Left lobe of liver (tissue), 2 donors: ENCODE results near the gene MEGF9. TPM values are rescaled to one million over a fixed set of nuclear protein-coding genes. Genes with fewer than 3 reads are reported as not detected.

Experiments used
- ATAC-seq: fragments of 200-7000 bp; cut with Tn5 transposase; one replicate; pipeline ENCODE4 v1.9.1; 2020; ENCODE audit warnings: mild to moderate bottlenecking, moderate library complexity
- DNase-seq: peaks from one replicate; pipeline ENCODE4 v3.0.0-alpha.2; 2020; ENCODE audit warnings: low spot score
- total RNA-seq: library from RNA; stranded (reverse); gene quantifications from one replicate; pipeline ENCODE4 v1.2.1, GENCODE V29; 2021
- donor health status: DM: no; HTN: no; CAD: no; lungs with moderate emphysema.
- donor health status: DM: no; HTN: yes; CAD: no.

Gene MEGF9
- total RNA-seq, 1 donor from 2014 or later: 26.4 TPM

- DNase-seq: no peak
These were observed 7.1 kb downstream of the MEGF9 start for GRCh38 chr9:120707170-120707569.

GRCh38 chr9:120705174-120705573 lies 9.1 kb downstream of the MEGF9 start:
- DNase-seq: no peak
- no peak for ATAC-seq

More at GRCh38 chr9:120707170-120707569, 7.1 kb downstream of the MEGF9 start:
- peak; percentile 60 for ATAC-seq

GRCh38 chr9:120702075-120702474 lies 12.2 kb downstream of the MEGF9 start:
- no peak for ATAC-seq

GRCh38 chr9:120701248-120701647 lies 13.0 kb downstream of the MEGF9 start:
- ATAC-seq (no peak), DNase-seq (no peak)

More at GRCh38 chr9:120702075-120702474, 12.2 kb downstream of the MEGF9 start:
- DNase-seq: no peak

GRCh38 chr9:120698766-120699165 lies 15.5 kb downstream of the MEGF9 start:
- DNase-seq (peak; percentile 48), ATAC-seq (peak; percentile 75)

GRCh38 chr9:120697448-120697847 lies 16.8 kb downstream of the MEGF9 start:
- DNase-seq (no peak), ATAC-seq (no peak)

GRCh38 chr9:120696551-120697230 lies 17.6 kb downstream of the MEGF9 start:
- DNase-seq: no peak
- no peak for ATAC-seq

- DNase-seq (no peak), ATAC-seq (no peak)
These were observed 19.7 kb downstream of the MEGF9 start for GRCh38 chr9:120694559-120694958.

GRCh38 chr9:120693700-120694008 lies 20.6 kb downstream of the MEGF9 start:
- DNase-seq: no peak
- peak; percentile 28 for ATAC-seq

GRCh38 chr9:120692901-120693699 lies 21.2 kb downstream of the MEGF9 start:
- DNase-seq: no peak

GRCh38 chr9:120690372-120690771 lies 23.9 kb downstream of the MEGF9 start:
- ATAC-seq (no peak), DNase-seq (no peak)

More at GRCh38 chr9:120692901-120693699, 21.2 kb downstream of the MEGF9 start:
- ATAC-seq: no peak

- no peak for ATAC-seq
- DNase-seq: no peak
These were observed 24.4 kb downstream of the MEGF9 start for GRCh38 chr9:120689860-120690259.

- DNase-seq (no peak), ATAC-seq (peak; percentile 34)
These were observed 25.5 kb downstream of the MEGF9 start for GRCh38 chr9:120688758-120689157.

- DNase-seq (no peak), ATAC-seq (no peak)
These were observed 31.1 kb downstream of the MEGF9 start for GRCh38 chr9:120683150-120683549.

- no peak for ATAC-seq
- DNase-seq: no peak
These were observed 33.1 kb downstream of the MEGF9 start for GRCh38 chr9:120681121-120681520.

- ATAC-seq: peak; percentile 63
- no peak for DNase-seq
These were observed 33.7 kb downstream of the MEGF9 start for GRCh38 chr9:120680579-120680978.

- DNase-seq: no peak
- ATAC-seq: no peak
These were observed 34.1 kb downstream of the MEGF9 start for GRCh38 chr9:120680161-120680560.

- DNase-seq: no peak
- ATAC-seq: no peak
These were observed 36.3 kb downstream of the MEGF9 start for GRCh38 chr9:120677965-120678364.

GRCh38 chr9:120676767-120677402 lies 37.4 kb downstream of the MEGF9 start:
- no peak for ATAC-seq
- DNase-seq: no peak

- DNase-seq (no peak), ATAC-seq (no peak)
These were observed 45.9 kb downstream of the MEGF9 start for GRCh38 chr9:120668399-120668798.

- ATAC-seq (peak; percentile 63), DNase-seq (no peak)
These were observed 50.3 kb downstream of the MEGF9 start for GRCh38 chr9:120663950-120664349.

- no peak for DNase-seq
- no peak for ATAC-seq
These were observed 50.9 kb downstream of the MEGF9 start for GRCh38 chr9:120663380-120663779.
